ENCODE results near the gene RPL32. TPM values are rescaled to one million over a fixed set of nuclear protein-coding genes. Genes with fewer than 3 reads are reported as not detected.

RPL32 gene
- total and polyA plus RNA-seq, 9 of the 15 experiments (the other 6 are each of a cell fraction or from before 2014, with no cell fraction given), result 2,738 to 6,200 (median 4,286) TPM

GRCh38 chr3:12868039-12869034 is 27.0 kb upstream of the RPL32 start (continued):
- TF ChIP-seq, protein P1, sequence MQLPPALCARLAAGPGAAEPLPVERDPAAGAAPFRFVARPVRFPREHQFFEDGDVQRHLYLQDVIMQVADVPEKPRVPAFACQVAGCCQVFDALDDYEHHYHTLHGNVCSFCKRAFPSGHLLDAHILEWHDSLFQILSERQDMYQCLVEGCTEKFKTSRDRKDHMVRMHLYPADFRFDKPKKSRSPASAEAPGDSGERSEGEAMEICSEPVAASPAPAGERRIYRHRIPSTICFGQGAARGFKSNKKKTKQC (CRISPR knock-in tag; IDR thresholded peaks at IDR 0.05), result peak; percentile 89; the same call in 1 of the 2 replicates
- no peak for TF ChIP-seq ZNF551 (CRISPR knock-in tag; IDR thresholded peaks at IDR 0.05)
- TF ChIP-seq RNF2 (IDR thresholded peaks at IDR 0.05), result 0 out of 2 replicates have a peak, but pooled peaks have one; percentile 33
- TF ChIP-seq PHF8 (IDR thresholded peaks at IDR 0.05; ENCODE audit: borderline replicate concordance, low read length), result peak; percentile 47; the same call in 1 of the 2 replicates
- peak; percentile 66 for TF ChIP-seq BCOR (IDR thresholded peaks at IDR 0.05)
- TF ChIP-seq ATF7 (IDR thresholded peaks at IDR 0.05), result peak; percentile 92
- TF ChIP-seq MXD1 (CRISPR knock-in tag; IDR thresholded peaks at IDR 0.05; ENCODE audit: borderline replicate concordance, poor library complexity, severe bottlenecking), result peak; percentile 37
- TF ChIP-seq SRSF1 (IDR thresholded peaks at IDR 0.05; ENCODE audit: low read depth, low read length), result no peak
- TF ChIP-seq RBM15 (IDR thresholded peaks at IDR 0.05; ENCODE audit: insufficient read depth, low read length), result no peak
- no peak for TF ChIP-seq ZNF282 (CRISPR knock-in tag; IDR thresholded peaks at IDR 0.05)
- 0 out of 2 replicates have a peak, but pooled peaks have one; percentile 45 for TF ChIP-seq ZBED1 (IDR thresholded peaks at IDR 0.05)
- TF ChIP-seq ATF1 (CRISPR knock-in tag; IDR thresholded peaks at IDR 0.05), result no peak
- TF ChIP-seq ATF1 (tag; IDR thresholded peaks at IDR 0.05), result peak; percentile 87
- peak; percentile 83; the same call in 1 of the 2 replicates for TF ChIP-seq NR4A1 (CRISPR knock-in tag; IDR thresholded peaks at IDR 0.05)
- TF ChIP-seq NR4A1 (tag; IDR thresholded peaks at IDR 0.05), result no peak; the same call in 1 of the 2 replicates
- peak; percentile 98 for TF ChIP-seq HDAC2 (IDR thresholded peaks at IDR 0.05)
- TF ChIP-seq CC2D1A (IDR thresholded peaks at IDR 0.05), result peak; percentile 84
- peak; percentile 35 for TF ChIP-seq CHD4 (IDR thresholded peaks at IDR 0.05; ENCODE audit: insufficient read depth, insufficient replicate concordance, low read depth, low read length, poor library complexity, severe bottlenecking)
- TF ChIP-seq THAP7 (CRISPR knock-in tag; IDR thresholded peaks at IDR 0.05), result no peak
